Liver (tissue), 9 donors: ENCODE data around the gene SLC24A4. TPM values are rescaled to one million over a fixed set of nuclear protein-coding genes. Genes with fewer than 3 reads are reported as not detected.

Experiments
- DNase-seq: peaks from one replicate; pipeline ENCODE4 v3.0.0-alpha.2; 2017; ENCODE audit warnings: low spot score
- H3K27ac ChIP-seq, 2 donors: one replicate each; pipeline ENCODE4 v1.7.0; 2013; ENCODE audit warnings: inconsistent platforms in 2 of 2, low read length in 2 of 2, control low read depth in 1 of 2, low read depth in 1 of 2, mild to moderate bottlenecking in 1 of 2
- H3K27me3 ChIP-seq, 4 donors: one replicate each; pipeline versions ENCODE4 v1.6.1 to v1.7.0; 2013; ENCODE audit warnings: low read length in 3 of 4, inconsistent platforms in 1 of 4, mild to moderate bottlenecking in 1 of 4, moderate library complexity in 1 of 4; ENCODE audit not compliant: control insufficient read depth in 4 of 4, insufficient read depth in 4 of 4
- H3K36me3 ChIP-seq, 4 donors: one replicate each; pipeline versions ENCODE4 v1.6.1 to v1.7.0; 2013; ENCODE audit warnings: low read length in 3 of 4, mild to moderate bottlenecking in 3 of 4, low read depth in 1 of 4, moderate library complexity in 1 of 4; ENCODE audit not compliant: control insufficient read depth in 4 of 4, insufficient read depth in 3 of 4
- H3K4me1 ChIP-seq, 4 donors: one replicate each; pipeline versions ENCODE4 v1.6.1 to v1.7.0; 2013; ENCODE audit warnings: low read length in 3 of 4, mild to moderate bottlenecking in 3 of 4, moderate library complexity in 1 of 4; ENCODE audit not compliant: control insufficient read depth in 4 of 4, insufficient read depth in 4 of 4
- H3K4me3 ChIP-seq, 3 donors: one replicate each; pipeline versions ENCODE4 v1.6.1 to v1.7.0; 2013; ENCODE audit warnings: low read length in 3 of 3, control low read depth in 1 of 3, low read depth in 1 of 3, mild to moderate bottlenecking in 1 of 3
- H3K9ac ChIP-seq, 2 donors: one replicate each; pipeline ENCODE4 v1.7.0; 2013; ENCODE audit warnings: low read length in 2 of 2, mild to moderate bottlenecking in 2 of 2, moderate library complexity in 2 of 2, control low read depth in 1 of 2, low read depth in 1 of 2
- H3K9me3 ChIP-seq, 4 donors: one replicate each; pipeline versions ENCODE4 v1.6.1 to v1.7.0; 2013; ENCODE audit warnings: low read length in 3 of 4; ENCODE audit not compliant: control insufficient read depth in 4 of 4
- ATF3 ChIP-seq: IDR thresholded peaks from 2 replicates; pipeline ENCODE4 v1.6.1; 2016; ENCODE audit warnings: antibody characterized with exemption
- CTCF ChIP-seq: fragments of 150-350 bp; IDR thresholded peaks from 2 replicates; pipeline ENCODE4 v1.5.1; 2017; ENCODE audit warnings: improper control_type of control experiment, low read depth, low read length; ENCODE audit not compliant: missing input control
- EGR1 ChIP-seq, 2 donors: IDR thresholded peaks; 2 replicates each; pipeline ENCODE4 v1.6.1; 2016 to 2018; ENCODE audit warnings: antibody characterized with exemption in 2 of 2, low read depth in 2 of 2
- FOXA1 ChIP-seq: IDR thresholded peaks from 2 replicates; pipeline ENCODE4 v1.6.1; 2016; ENCODE audit warnings: antibody characterized with exemption
- FOXA2 ChIP-seq: IDR thresholded peaks from 2 replicates; pipeline ENCODE4 v1.6.1; 2016; ENCODE audit warnings: antibody characterized with exemption
- HNF4A ChIP-seq, 2 donors: conservative IDR thresholded peaks; 2 replicates each; pipeline ENCODE4 v1.6.1; 2016; ENCODE audit warnings: antibody characterized with exemption in 2 of 2, mild to moderate bottlenecking in 2 of 2
- HNF4G ChIP-seq: IDR thresholded peaks from 2 replicates; pipeline ENCODE4 v1.6.1; 2016; ENCODE audit warnings: antibody characterized with exemption
- JUND ChIP-seq, 2 donors: IDR thresholded peaks; 2 replicates each; pipeline ENCODE4 v1.6.1; 2016; ENCODE audit warnings: antibody characterized with exemption in 2 of 2
- MAX ChIP-seq: IDR thresholded peaks from 2 replicates; pipeline ENCODE4 v1.6.1; 2016; ENCODE audit warnings: antibody characterized with exemption
- NR2F2 ChIP-seq: IDR thresholded peaks from 2 replicates; pipeline ENCODE4 v1.6.1; 2016; ENCODE audit warnings: antibody characterized with exemption
- RXRA ChIP-seq, 2 donors: IDR thresholded peaks; 2 replicates each; pipeline ENCODE4 v1.6.1; 2017 to 2018; ENCODE audit warnings: antibody characterized with exemption in 2 of 2, mild to moderate bottlenecking in 1 of 2
- SP1 ChIP-seq: IDR thresholded peaks from 2 replicates; pipeline ENCODE4 v1.6.1; 2018; ENCODE audit warnings: antibody characterized with exemption, mild to moderate bottlenecking
- TAF1 ChIP-seq: conservative IDR thresholded peaks from 2 replicates; pipeline ENCODE4 v1.6.1; 2016; ENCODE audit warnings: antibody characterized with exemption, mild to moderate bottlenecking
- YY1 ChIP-seq: IDR thresholded peaks from 2 replicates; pipeline ENCODE4 v1.6.1; 2016; ENCODE audit warnings: antibody characterized with exemption, mild to moderate bottlenecking
- WGBS: extraction: QIAGEN DNeasy Blood & Tissue Kit; methylation state at CpG from one replicate; pipeline ENCODE4 v1.1.7; 2013; 5-methylcytosine and 5-hydroxymethylcytosine counted together
- polyA plus RNA-seq, 2 donors: library from polyadenylated mRNA; stranded (reverse) in 1 of 2; unstranded in 1 of 2; fragments of 200-250 nt in 1 of 2; fragments of >200 nt in 1 of 2; fragmentation: Nextera tagmentation in 1 of 2; extraction: Ambion mirVana in 1 of 2; gene quantifications; one replicate each; pipeline versions ENCODE4 v1.2.1 to v1.2.3, GENCODE V29; 2013 to 2015
- total RNA-seq, 2 donors: library from RNA; depleted of rRNA; stranded (reverse); fragments of >200 nt; gene quantifications; one replicate each; pipeline ENCODE4 v1.2.3, GENCODE V29; 2014
- TF ChIP-seq, protein P1 (sequence below): IDR thresholded peaks from 2 replicates; pipeline ENCODE4 v1.6.1; 2016; ENCODE audit warnings: antibody characterized with exemption, mild to moderate bottlenecking
- donor health status: healthy.
- donor health status: healthy.
- donor health status: healthy.
- donor health status: healthy.
- donor health status: healthy.

SLC24A4 gene
- total and polyA plus RNA-seq, 4 donors, result 0.06 to 0.23 (median 0.12) TPM

DNA sequence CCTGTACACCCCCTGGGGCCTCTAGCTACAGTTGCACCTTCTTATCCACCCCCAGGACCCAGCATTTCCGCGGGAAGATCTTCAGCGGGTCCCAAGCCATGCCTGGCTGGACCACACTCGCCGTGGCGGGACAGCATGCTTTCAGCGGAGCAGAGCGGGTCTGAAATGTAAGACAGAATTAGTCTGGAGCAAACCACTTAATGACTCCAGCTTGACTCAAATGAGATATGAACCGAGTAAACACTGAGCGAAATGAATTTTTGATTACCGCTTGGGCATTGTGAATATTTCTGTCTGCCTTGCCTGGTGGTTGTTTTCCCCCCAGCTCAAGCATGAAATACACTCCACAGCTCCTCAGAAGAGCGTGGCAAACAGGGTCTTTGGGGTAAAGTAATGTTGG is 60.8 kb downstream of the SLC24A4 start:
- no peak overlapping the region for H3K27ac ChIP-seq
- H3K9me3 ChIP-seq, result no peaks in the 10 kb centered on the region
- H3K36me3 ChIP-seq, result no peaks in the 10 kb centered on the region
- H3K9ac ChIP-seq, result no peak overlapping the region
- H3K4me3 ChIP-seq, result no peak overlapping the region
- TF ChIP-seq SP1 (no peak), MAX (no peak), FOXA1 (no peak), RXRA (IDR thresholded peaks at IDR 0.05) (no peak), FOXA2 (no peak), HNF4A (conservative IDR thresholded peaks at IDR 0.05) (no peak), YY1 (no peak), TAF1 (no peak)
- TF ChIP-seq, protein P1, sequence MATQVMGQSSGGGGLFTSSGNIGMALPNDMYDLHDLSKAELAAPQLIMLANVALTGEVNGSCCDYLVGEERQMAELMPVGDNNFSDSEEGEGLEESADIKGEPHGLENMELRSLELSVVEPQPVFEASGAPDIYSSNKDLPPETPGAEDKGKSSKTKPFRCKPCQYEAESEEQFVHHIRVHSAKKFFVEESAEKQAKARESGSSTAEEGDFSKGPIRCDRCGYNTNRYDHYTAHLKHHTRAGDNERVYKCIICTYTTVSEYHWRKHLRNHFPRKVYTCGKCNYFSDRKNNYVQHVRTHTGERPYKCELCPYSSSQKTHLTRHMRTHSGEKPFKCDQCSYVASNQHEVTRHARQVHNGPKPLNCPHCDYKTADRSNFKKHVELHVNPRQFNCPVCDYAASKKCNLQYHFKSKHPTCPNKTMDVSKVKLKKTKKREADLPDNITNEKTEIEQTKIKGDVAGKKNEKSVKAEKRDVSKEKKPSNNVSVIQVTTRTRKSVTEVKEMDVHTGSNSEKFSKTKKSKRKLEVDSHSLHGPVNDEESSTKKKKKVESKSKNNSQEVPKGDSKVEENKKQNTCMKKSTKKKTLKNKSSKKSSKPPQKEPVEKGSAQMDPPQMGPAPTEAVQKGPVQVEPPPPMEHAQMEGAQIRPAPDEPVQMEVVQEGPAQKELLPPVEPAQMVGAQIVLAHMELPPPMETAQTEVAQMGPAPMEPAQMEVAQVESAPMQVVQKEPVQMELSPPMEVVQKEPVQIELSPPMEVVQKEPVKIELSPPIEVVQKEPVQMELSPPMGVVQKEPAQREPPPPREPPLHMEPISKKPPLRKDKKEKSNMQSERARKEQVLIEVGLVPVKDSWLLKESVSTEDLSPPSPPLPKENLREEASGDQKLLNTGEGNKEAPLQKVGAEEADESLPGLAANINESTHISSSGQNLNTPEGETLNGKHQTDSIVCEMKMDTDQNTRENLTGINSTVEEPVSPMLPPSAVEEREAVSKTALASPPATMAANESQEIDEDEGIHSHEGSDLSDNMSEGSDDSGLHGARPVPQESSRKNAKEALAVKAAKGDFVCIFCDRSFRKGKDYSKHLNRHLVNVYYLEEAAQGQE, result no peak
- DNase-seq, result no peak
- no peaks in the 10 kb centered on the region for H3K4me1 ChIP-seq
- WGBS, result 82% methylated on average over 12 of the region's 12 CpGs
- no peaks in the 10 kb centered on the region for H3K27me3 ChIP-seq

GRCh38 chr14:92384461-92385133 is 61.6 kb downstream of the SLC24A4 start:
- no peaks in the 10 kb centered on the region for H3K27me3 ChIP-seq
- H3K9me3 ChIP-seq, result no peaks in the 10 kb centered on the region
- H3K9ac ChIP-seq, result no peak overlapping the region
- TF ChIP-seq HNF4G, result no peak
- TF ChIP-seq RXRA (IDR thresholded peaks at IDR 0.05), result no peak
- no peak for TF ChIP-seq EGR1 (IDR thresholded peaks at IDR 0.05; ENCODE audit: low read depth in 2 of 2)
- no peak for TF ChIP-seq FOXA1
- no peak for TF ChIP-seq MAX
- TF ChIP-seq SP1, result no peak
- TF ChIP-seq JUND (IDR thresholded peaks at IDR 0.05), result no peak
- TF ChIP-seq ATF3, result no peak
- TF ChIP-seq, protein P1, result no peak
- no peak for TF ChIP-seq FOXA2
- TF ChIP-seq CTCF, result no peak
- TF ChIP-seq YY1, result no peak
- no peak for TF ChIP-seq NR2F2
- no peak for TF ChIP-seq HNF4A (conservative IDR thresholded peaks at IDR 0.05)
- 89% methylated on average over 5 of the region's 5 CpGs for WGBS
- H3K36me3 ChIP-seq, result no peaks in the 10 kb centered on the region
- no peak overlapping the region for H3K4me3 ChIP-seq
- H3K4me1 ChIP-seq, result peaks cover 0 to 2% (median 0%) of the 10 kb centered on the region in 4 donors
- no peak overlapping the region for H3K27ac ChIP-seq
- no peak for DNase-seq
